22Rv1 (cell line): ENCODE measurements around the gene TEX261.
A peak's percentile ranks its signal among the peaks of the same experiment; 100 is the strongest.
"Not testable (repeated sequence)": the region's sequence is repeated elsewhere in the genome, so short reads cannot be mapped to it uniquely, and the experiment has no call there.

Experiments
- H3K27ac ChIP-seq: fragments of 450-650 bp; 2 replicates; pipeline ENCODE4 v1.5.1; 2017
- ZFX ChIP-seq: fragments of 450-650 bp; IDR thresholded peaks from 2 replicates; pipeline ENCODE4 v1.6.1; 2017; ENCODE audit warnings: antibody characterized with exemption, borderline replicate concordance
- TF ChIP-seq, protein P1 (sequence below): fragments of 450-650 bp; IDR thresholded peaks from 2 replicates; pipeline ENCODE4 v1.5.1; 2017; ENCODE audit warnings: mild to moderate bottlenecking

Gene TEX261

DNA sequence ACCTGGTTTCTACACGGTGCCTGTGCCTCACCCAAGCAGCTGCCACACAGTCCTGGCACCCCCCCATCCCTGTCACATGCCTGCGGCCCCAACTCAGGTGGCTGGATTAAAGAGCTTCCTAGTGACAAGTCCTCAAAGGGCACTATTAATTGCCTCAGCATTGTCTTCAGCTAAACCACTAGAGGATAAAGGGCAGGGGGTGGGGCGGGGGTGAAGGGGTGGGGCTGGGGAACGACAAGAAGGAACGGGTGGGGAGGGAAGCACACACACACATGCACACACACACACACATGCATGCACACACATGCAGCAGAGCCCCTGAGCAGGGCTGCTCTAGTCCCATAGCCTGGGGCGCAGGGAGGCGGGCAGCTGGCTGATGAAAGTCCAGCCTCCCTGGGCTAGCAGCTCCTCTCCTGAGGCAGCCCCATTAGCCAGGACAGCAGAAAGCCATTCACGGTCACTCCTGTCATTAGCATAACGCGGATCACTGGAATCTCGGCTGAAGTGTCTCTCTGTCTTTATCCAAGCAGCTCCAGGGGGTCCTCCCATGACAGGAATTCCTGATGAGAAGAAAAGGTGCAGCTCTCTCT, 7.4 kb upstream of the TEX261 start:
- no peak for TF ChIP-seq ZFX
- TF ChIP-seq, protein P1, sequence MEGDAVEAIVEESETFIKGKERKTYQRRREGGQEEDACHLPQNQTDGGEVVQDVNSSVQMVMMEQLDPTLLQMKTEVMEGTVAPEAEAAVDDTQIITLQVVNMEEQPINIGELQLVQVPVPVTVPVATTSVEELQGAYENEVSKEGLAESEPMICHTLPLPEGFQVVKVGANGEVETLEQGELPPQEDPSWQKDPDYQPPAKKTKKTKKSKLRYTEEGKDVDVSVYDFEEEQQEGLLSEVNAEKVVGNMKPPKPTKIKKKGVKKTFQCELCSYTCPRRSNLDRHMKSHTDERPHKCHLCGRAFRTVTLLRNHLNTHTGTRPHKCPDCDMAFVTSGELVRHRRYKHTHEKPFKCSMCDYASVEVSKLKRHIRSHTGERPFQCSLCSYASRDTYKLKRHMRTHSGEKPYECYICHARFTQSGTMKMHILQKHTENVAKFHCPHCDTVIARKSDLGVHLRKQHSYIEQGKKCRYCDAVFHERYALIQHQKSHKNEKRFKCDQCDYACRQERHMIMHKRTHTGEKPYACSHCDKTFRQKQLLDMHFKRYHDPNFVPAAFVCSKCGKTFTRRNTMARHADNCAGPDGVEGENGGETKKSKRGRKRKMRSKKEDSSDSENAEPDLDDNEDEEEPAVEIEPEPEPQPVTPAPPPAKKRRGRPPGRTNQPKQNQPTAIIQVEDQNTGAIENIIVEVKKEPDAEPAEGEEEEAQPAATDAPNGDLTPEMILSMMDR, result no peak
- H3K27ac ChIP-seq, result no peak overlapping the region

DNA sequence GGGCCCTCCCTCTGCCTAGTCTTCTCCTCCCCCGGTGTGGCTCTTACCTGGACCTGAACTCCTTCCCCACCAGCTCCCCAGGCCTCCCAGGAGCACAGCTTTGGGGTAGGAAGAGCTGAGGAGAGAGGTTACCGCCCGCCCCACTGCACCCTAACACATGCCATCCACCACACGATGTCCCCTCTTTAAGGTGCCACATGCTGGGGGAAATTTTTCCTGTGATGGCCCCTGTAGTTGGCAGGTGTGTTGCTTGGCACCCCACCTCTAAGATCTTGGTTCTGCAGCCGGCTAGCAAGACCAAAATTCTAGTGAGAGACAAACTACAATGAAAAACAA, 6.9 kb upstream of the TEX261 start:
- no peak overlapping the region for H3K27ac ChIP-seq
- TF ChIP-seq, protein P1, result no peak
- TF ChIP-seq ZFX, result no peak

DNA sequence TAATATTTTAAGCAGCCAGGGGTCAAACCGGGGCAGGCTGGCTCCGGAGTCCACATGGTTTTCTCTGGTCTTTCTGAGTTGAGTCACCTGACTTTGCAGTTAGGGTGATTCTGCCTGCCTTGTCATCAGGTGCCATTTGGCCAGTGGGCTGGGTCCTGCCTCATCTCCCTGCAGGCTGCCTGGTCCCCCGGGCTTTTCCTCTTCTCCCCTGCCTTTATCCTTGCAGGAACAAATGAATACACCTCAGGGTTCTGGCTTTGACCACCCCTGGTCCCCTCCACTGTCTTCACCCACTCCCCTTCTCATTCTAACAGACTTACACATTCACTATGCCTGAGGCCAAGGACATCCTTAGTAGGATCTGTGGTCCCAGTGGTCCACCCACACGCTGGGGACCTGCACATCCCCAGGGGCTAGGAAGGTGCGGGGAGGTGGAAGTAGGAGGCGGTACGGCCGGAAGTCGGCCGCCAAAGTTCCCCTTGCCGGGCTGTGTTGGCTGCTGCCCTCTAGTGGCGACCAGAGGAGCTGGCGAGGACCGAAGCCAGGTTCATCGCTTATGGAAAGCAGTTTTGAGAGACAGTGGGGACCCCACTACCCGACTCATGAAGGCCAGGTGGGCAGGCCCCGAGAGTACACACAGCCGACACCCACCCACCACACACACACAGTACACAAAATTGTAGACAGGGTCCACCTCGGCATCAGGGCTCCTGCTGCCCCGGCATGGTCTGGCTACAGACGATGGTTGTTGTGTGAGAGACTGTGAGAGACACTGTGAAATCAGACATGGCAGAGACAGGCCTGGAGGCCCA, 6.3 kb upstream of the TEX261 start:
- no peak overlapping the region for H3K27ac ChIP-seq
- no peak for TF ChIP-seq ZFX
- TF ChIP-seq, protein P1, result peak; percentile 98

DNA sequence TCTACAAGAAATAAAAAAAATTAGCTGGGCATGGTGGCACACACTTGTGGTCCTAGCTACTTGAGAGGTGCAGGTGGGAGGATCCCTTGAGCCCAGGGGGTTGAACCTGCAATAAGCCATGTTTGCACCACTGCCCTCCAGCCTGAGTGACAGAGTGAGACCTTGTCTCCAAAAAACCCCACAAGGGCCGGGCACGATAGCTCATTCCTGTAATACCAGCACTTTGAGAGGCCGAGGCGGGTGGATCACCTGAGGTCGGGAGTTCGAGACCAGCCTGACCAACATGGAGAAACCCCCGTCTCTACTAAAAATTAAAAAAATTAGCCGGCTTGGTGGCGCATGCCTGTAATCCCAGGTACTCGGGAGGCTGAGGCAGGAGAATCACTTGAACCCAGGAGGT, 5.3 kb upstream of the TEX261 start:
- H3K27ac ChIP-seq, result not testable (repeated sequence)

DNA sequence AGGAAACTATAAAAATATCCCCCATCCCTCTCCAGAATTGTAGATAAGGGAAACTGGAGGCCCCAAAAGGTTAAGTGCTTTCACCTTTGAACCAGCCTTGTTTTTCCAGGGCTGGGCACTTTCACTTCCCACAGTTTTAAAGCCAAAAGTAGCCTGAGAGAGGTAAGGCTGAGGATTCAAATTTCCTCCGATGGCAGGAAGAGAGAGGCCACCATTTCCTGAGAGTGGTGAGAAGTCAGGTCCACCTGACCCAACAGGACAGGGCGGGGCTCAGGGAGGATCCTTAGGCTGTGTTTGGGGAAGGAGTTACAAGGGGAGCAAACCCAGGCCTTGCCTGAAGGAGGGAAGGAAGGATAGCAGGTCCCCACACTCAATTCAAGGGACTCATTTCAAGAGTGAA, 4.7 kb upstream of the TEX261 start:
- TF ChIP-seq ZFX, result no peak
- TF ChIP-seq, protein P1, result no peak
- no peak overlapping the region for H3K27ac ChIP-seq

DNA sequence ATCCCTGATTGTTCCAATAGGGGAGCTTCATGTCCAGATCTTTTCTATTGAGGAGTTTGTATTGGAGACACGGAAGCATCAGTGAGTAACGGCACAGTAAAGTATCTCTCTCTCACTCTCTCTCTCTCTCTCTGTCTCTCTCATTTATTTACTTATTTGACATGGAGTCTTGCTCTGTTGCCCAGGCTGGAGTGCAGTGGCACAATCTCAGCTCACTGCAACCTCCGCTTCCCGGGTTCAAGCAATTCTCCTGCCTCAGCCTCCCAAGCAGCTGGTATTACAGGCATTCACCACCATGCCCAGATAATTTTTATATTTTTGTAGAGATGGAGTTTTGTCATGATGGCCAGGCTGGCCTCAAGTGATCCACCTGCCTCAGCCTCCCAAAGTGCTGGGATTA, 4.2 kb upstream of the TEX261 start:
- H3K27ac ChIP-seq, result not testable (repeated sequence)

DNA sequence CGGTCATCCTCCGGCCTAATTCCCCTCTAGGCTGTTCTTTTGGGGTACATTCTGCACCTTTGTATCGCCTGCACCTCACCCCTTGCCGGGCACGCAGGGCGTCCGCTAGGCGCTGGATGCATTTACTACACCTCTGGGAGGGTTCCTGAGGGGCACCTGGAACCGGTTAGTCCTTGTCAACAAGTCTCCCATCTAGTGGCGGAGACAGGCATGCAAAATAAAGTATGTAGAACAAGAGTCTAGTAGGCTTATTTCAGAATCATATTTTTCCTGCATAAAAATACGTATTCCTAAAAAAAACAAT, 705 bp upstream of the TEX261 start:
- no peak for TF ChIP-seq ZFX
- TF ChIP-seq, protein P1, result no peak
- H3K27ac ChIP-seq, result no peak overlapping the region

DNA sequence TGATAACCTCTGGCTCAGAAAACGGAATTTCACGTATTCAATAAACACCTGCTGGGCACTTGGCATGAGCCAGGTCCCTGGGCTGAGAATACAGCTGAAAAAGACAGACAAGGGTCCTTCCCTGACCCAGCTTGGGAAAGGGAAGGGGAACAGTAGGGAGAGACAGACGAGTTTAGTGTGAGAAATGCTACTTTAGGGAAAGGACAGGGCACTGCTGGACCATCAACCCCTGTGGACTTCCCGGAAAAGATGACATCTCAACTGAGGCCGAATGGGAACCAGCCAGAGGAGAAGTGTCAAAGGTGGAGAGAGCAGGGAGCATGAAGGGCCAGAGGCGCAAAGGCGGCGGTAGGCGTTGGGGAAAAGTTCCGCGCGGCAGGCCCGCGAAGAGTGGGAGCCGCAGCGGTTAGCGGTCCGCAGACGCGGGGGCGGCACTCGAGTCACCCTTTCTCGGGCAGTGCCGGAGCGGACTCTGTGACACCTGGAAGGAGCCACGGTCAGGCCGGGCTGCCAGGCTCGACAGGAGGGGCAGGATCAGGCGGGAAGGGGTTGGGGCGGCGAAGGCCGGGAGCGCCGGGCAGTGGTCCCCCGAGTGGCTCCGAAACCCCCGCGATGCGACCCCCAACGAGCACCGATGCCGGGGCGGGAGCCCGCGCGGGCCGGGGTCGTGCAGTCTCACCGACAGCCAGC, 519 bp downstream of the TEX261 start:
- TF ChIP-seq, protein P1, result no peak
- TF ChIP-seq ZFX, result no peak
- H3K27ac ChIP-seq, result peak overlapping the region; percentile 50
